Fibroblast of lung (primary cell): Measurements from ENCODE around the gene RIMS4. TPM values are rescaled to one million over a fixed set of nuclear protein-coding genes. Genes with fewer than 3 reads are reported as not detected.

Experiments
- DNase-seq, 2 donors: peaks; one replicate each; pipeline versions ENCODE4 v3.0.0 to v3.0.0-alpha.2; 2010; ENCODE audit warnings: low read depth in 2 of 2
- H2AFZ ChIP-seq: 2 replicates; pipeline ENCODE4 v1.5.1; 2012; ENCODE audit warnings: low read length, control low read depth, inconsistent platforms
- H3K27ac ChIP-seq: 2 replicates; pipeline ENCODE4 v1.5.1; 2011; ENCODE audit warnings: low read length, control low read depth; ENCODE audit not compliant: insufficient read depth
- H3K27me3 ChIP-seq: 2 replicates; pipeline ENCODE4 v1.5.1; 2011; ENCODE audit warnings: mild to moderate bottlenecking, low read length; ENCODE audit not compliant: control insufficient read depth, insufficient read depth
- H3K36me3 ChIP-seq: 2 replicates; pipeline ENCODE4 v1.5.1; 2011; ENCODE audit warnings: low read length; ENCODE audit not compliant: control insufficient read depth, insufficient read depth
- H3K4me1 ChIP-seq: 2 replicates; pipeline ENCODE4 v1.5.1; 2011; ENCODE audit warnings: low read length; ENCODE audit not compliant: control insufficient read depth, insufficient read depth; ENCODE audit errors: extremely low read depth
- H3K4me2 ChIP-seq: 2 replicates; pipeline ENCODE4 v1.5.1; 2011; ENCODE audit warnings: low read length, control low read depth; ENCODE audit not compliant: insufficient read depth; ENCODE audit errors: extremely low read depth
- H3K4me3 ChIP-seq, 4 experiments: fragments of 200-600 bp in 1 of 4; sonication (generic) in 1 of 4; replicated peaks in 1 of 4; 2 replicates each; pipeline ENCODE4 v1.5.1; 2011 to 2016; ENCODE audit warnings: low read length in 4 of 4, low read depth in 3 of 4, mild to moderate bottlenecking in 3 of 4, control low read depth in 2 of 4, inconsistent platforms in 1 of 4, mixed read lengths in 1 of 4; ENCODE audit not compliant: insufficient read depth in 1 of 4; ENCODE audit errors: control extremely low read depth in 1 of 4
- H3K79me2 ChIP-seq: 2 replicates; pipeline ENCODE4 v1.5.1; 2012; ENCODE audit warnings: mild to moderate bottlenecking, low read length, inconsistent platforms; ENCODE audit not compliant: control insufficient read depth, insufficient read depth
- H3K9ac ChIP-seq: 2 replicates; pipeline ENCODE4 v1.5.1; 2011; ENCODE audit warnings: mild to moderate bottlenecking, low read length, control low read depth; ENCODE audit not compliant: insufficient read depth
- H3K9me3 ChIP-seq: 2 replicates; pipeline ENCODE4 v1.5.1; 2012; ENCODE audit warnings: low read depth, low read length; ENCODE audit not compliant: control insufficient read depth, insufficient read depth
- H4K20me1 ChIP-seq: 2 replicates; pipeline ENCODE4 v1.5.1; 2011; ENCODE audit warnings: low read length; ENCODE audit not compliant: control insufficient read depth, insufficient read depth; ENCODE audit errors: extremely low read depth
- CTCF ChIP-seq, 2 donors: IDR thresholded peaks in 1 of 2; conservative IDR thresholded peaks in 1 of 2; 1 replicate in 1 of 2; 2 replicates in 1 of 2; pipeline ENCODE4 v1.5.1; 2011 to 2012; ENCODE audit warnings: low read length in 2 of 2, control low read depth in 1 of 2, inconsistent platforms in 1 of 2, low read depth in 1 of 2, mild to moderate bottlenecking in 1 of 2
- EZH2 ChIP-seq: IDR thresholded peaks from 2 replicates; pipeline ENCODE4 v1.5.1; 2012; ENCODE audit warnings: low read length, control low read depth, mild to moderate bottlenecking; ENCODE audit errors: missing control alignments
- polyA plus RNA-seq, 2 donors: library from polyadenylated mRNA; depleted of rRNA in 1 of 2; stranded (reverse) in 1 of 2; unstranded in 1 of 2; fragments of >200 nt; gene quantifications; 2 replicates each; pipeline ENCODE4 v1.2.1, GENCODE V29; 2011 to 2012; ENCODE audit warnings: missing spikeins in 1 of 2
- total RNA-seq: library from RNA; depleted of rRNA; stranded (reverse); fragments of >200 nt; gene quantifications from 2 replicates; pipeline ENCODE4 v1.2.1, GENCODE V29; 2014

The RIMS4 gene
- total and polyA plus RNA-seq, 2 donors (not counting 1 experiment from before 2014, with no cell fraction given), result under 0.01 to 0.03 TPM

DNA sequence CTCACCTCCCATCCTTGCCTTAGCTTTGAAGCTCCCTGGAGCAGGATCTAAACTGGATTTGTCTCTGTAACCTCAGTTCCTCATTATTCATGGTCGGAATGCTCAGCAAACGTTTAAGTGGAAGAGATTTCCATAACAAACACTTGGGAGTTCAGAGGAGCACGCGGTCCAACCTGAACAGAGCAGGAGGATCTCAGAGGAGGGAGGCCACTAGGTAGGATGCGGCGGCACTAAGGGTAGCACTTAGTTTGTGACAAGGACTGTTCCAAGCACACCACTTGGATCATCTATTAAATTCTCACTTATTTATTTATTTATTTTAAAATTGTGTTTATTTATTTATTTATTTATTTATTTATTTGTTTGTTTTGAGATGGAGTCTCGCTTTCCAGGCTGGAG is 108.5 kb downstream of the RIMS4 start:
- no peaks in the 10 kb centered on the region for H3K9me3 ChIP-seq
- H3K27me3 ChIP-seq, result peaks cover 2% of the 10 kb centered on the region
- H3K79me2 ChIP-seq, result no peaks in the 10 kb centered on the region
- H2AFZ ChIP-seq, result no peak overlapping the region
- H3K36me3 ChIP-seq, result no peaks in the 10 kb centered on the region
- H3K4me2 ChIP-seq, result no peak overlapping the region
- H3K27ac ChIP-seq, result no peak overlapping the region
- H4K20me1 ChIP-seq, result no peaks in the 10 kb centered on the region
- DNase-seq, result no peak
- H3K4me1 ChIP-seq, result peaks cover 34% of the 10 kb centered on the region
- no peak for TF ChIP-seq CTCF (conservative IDR thresholded peaks at IDR 0.05 in 1 of 2, IDR thresholded peaks at IDR 0.05 in 1 of 2; ENCODE audit: low read depth in 1 of 2, low read length in 2 of 2)
- TF ChIP-seq EZH2, result no peak
- no peak overlapping the region for H3K4me3 ChIP-seq
- H3K9ac ChIP-seq, result no peak overlapping the region

Other genes with a start within 250 kb of the RIMS4 start
- 140 and 234 TPM in 2 replicates for gene PKIG, start 228.0 kb downstream of the RIMS4 start, total RNA-seq
- gene PKIG, start 228.0 kb downstream of the RIMS4 start, polyA plus RNA-seq, result 132 and 192 TPM in 2 replicates
- gene ADA, start 158.8 kb downstream of the RIMS4 start, total RNA-seq, result 5.4 and 6.9 TPM in 2 replicates
- 3.8 and 21.9 TPM in 2 replicates for gene ADA, start 158.8 kb downstream of the RIMS4 start, polyA plus RNA-seq
- gene CCN5, start 95.2 kb downstream of the RIMS4 start, total RNA-seq, result 21.1 and 31.4 TPM in 2 replicates
- gene CCN5, start 95.2 kb downstream of the RIMS4 start, polyA plus RNA-seq, result 1.6 and 122 TPM in 2 replicates
- gene KCNK15, start 64.7 kb downstream of the RIMS4 start, total RNA-seq, result 1.8 and 4.1 TPM in 2 replicates
- gene KCNK15, start 64.7 kb downstream of the RIMS4 start, polyA plus RNA-seq, result 0.03 and 2.2 TPM in 2 replicates
- 77.6 and 89.7 TPM in 2 replicates for gene YWHAB, start 75.2 kb upstream of the RIMS4 start, total RNA-seq
- gene YWHAB, start 75.2 kb upstream of the RIMS4 start, polyA plus RNA-seq, result 282 and 321 TPM in 2 replicates
- gene PABPC1L, start 99.5 kb upstream of the RIMS4 start, total RNA-seq, result 6.7 and 11.9 TPM in 2 replicates
- 11.6 and 17.8 TPM in 2 replicates for gene PABPC1L, start 99.5 kb upstream of the RIMS4 start, polyA plus RNA-seq
- 10.5 and 15.5 TPM in 2 replicates for gene TOMM34, start 149.9 kb upstream of the RIMS4 start, total RNA-seq
- gene TOMM34, start 149.9 kb upstream of the RIMS4 start, polyA plus RNA-seq, result 25.6 and 58.7 TPM in 2 replicates
- gene STK4, start 156.0 kb upstream of the RIMS4 start, total RNA-seq, result 22.9 and 31.7 TPM in 2 replicates
- gene STK4, start 156.0 kb upstream of the RIMS4 start, polyA plus RNA-seq, result 19.0 and 23.4 TPM in 2 replicates